SK-MEL-5 (cell line): ENCODE results near the gene FBXO3. TPM values are rescaled to one million over a fixed set of nuclear protein-coding genes. Genes with fewer than 3 reads are reported as not detected.
"Not testable (repeated sequence)": the region's sequence is repeated elsewhere in the genome, so short reads cannot be mapped to it uniquely, and the experiment has no call there.

Experiments
- DNase-seq: peaks from one replicate; pipeline ENCODE4 v3.0.0-alpha.2; 2016; ENCODE audit warnings: low read depth, low spot score
- in situ Hi-C: cut with HindIII; loops from 2 replicates; pipeline ENCODE4 v1.10.0; 2016; ENCODE audit warnings: low sequenced_read_pairs, high pct_unique_total_duplicates, low pct_unique_long_range_greater_than_20kb
- total RNA-seq: library from RNA; depleted of rRNA; stranded (reverse); fragments of >200 nt; shearing (Covaris generic); gene quantifications from 2 replicates; pipeline ENCODE4 v1.2.3, GENCODE V29; 2014

The FBXO3 gene
- total RNA-seq, 1 experiment from 2014 or later, result 40.5 TPM

GRCh38 chr11:33735271-33736147 lies 38.8 kb downstream of the FBXO3 start:
- no peak for DNase-seq
- in situ Hi-C loops, result no loop called here

- DNase-seq, result no peak
- in situ Hi-C loops, result no loop called here
Observed at GRCh38 chr11:33734441-33735270, 39.7 kb downstream of the FBXO3 start.

DNA sequence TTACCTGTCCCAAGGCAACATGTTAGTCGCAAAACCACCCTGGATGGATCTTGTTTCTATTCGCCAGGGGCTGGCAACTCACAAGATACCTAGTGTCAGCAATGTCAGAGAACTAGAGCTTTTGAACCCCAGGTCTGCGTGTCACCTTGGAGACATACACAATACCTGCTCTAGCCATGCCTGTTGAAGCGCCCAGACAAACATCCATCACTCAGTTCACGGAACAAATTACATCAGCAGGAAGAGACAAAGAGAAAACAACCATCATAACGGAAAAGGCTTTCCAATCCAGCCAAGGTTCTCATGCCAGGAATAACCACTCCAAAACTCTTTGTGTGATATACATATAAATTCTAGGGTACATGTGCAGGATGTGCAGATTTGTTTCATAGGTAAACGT lies 40.3 kb downstream of the FBXO3 start:
- no peak for DNase-seq
- in situ Hi-C loops, result no loop called here

DNA sequence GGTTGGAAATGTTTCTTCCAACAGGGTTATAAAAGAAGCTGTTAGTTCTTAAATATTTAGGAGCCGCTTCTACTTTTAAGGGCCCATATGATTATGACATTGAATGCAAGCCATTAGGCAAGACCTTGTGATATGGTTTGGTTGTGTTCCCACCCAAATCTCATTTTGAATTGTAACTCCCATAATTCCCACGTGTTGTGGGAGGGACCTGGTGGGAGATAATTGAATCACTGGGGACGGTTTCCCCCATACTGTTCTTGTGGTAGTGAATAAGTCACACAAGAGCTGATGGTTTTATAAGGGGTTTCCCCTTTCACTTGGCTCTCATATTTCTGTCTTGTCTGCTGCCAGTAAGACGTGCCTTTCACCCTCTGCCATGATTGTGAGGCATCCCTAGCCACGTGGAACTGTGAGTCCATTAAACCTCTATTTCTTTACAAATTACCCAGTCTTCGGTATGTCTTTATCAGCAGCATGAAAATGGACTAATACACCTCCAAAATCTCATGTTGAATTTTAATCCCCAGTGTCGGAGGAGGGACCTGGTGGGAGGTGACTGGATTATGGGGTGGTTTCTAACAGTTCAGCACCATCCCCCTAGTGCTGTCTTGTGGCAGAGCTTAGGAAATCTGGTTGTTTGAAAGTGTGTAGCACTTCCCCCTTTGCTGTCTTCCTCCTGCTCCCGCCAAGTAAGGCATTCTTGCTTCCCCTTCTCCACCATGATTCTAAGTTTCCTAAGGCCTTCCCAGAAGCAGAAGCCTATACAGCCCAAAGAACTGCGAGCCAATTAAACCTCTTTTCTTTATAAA lies 42.4 kb downstream of the FBXO3 start:
- in situ Hi-C loops, result no loop called here
- DNase-seq, result no peak

- DNase-seq, result no peak
- in situ Hi-C loops, result no loop called here
Observed at GRCh38 chr11:33730716-33731115, 43.6 kb downstream of the FBXO3 start.

- DNase-seq, in situ Hi-C loops: not testable (repeated sequence)
Observed at GRCh38 chr11:33729072-33729664, 45.2 kb downstream of the FBXO3 start.

GRCh38 chr11:33727539-33727938 lies 46.8 kb downstream of the FBXO3 start:
- in situ Hi-C loops, DNase-seq: not testable (repeated sequence)

GRCh38 chr11:33725496-33725895 lies 48.8 kb downstream of the FBXO3 start:
- in situ Hi-C loops, result no loop called here
- DNase-seq, result no peak

DNA sequence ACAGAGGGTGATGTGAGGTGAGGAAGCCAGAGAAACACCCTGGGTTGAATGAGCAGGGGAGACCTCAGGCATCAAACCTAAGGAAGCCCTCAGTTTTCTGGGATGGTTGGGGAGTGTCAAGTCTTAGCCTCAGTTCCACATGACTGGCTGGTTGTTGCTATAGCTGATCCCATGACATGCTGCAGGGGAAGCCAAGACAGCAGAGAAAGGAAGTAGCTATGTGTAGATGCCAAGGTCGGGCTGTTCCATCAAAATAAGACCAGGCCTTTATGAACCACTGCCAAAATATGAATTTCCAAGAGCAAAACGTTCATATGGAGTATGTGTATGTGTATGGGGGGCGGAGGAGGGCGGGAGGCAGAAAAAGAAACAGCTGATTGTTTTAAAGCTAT lies 49.7 kb downstream of the FBXO3 start:
- in situ Hi-C loops, result no loop called here
- peak; percentile 90 for DNase-seq

DNA sequence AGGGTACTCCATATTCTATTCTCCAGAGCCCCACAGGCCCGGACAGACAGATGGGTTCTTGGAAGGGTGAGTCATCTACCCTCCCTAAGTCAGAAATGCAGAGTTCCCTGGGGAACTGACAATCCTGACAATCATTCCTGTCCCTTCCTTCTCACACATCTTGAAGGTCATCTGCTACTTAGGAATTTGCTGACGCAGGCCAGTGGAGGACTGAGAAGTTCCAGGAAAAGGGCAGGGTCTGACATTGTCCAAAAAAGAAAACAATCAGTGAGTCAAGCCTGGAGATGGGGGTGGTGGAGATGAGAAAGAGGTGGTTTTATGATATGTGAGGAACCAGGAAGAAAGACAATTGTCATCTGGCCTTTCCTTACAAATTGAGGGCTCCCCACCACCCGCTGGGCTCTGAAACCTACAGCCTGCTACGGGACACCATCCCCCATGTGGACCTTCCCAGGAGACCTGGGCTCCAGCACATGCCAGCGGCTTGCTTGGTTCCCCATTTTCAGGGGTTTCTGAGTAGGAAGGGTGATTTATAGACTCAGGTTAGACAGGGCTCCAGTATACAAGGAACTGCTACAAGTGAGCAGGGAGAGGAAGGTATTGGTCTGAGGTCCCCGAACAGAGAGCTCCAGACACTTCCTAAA lies 51.0 kb downstream of the FBXO3 start:
- DNase-seq, result peak; percentile 88
- in situ Hi-C loops, result no loop called here

DNA sequence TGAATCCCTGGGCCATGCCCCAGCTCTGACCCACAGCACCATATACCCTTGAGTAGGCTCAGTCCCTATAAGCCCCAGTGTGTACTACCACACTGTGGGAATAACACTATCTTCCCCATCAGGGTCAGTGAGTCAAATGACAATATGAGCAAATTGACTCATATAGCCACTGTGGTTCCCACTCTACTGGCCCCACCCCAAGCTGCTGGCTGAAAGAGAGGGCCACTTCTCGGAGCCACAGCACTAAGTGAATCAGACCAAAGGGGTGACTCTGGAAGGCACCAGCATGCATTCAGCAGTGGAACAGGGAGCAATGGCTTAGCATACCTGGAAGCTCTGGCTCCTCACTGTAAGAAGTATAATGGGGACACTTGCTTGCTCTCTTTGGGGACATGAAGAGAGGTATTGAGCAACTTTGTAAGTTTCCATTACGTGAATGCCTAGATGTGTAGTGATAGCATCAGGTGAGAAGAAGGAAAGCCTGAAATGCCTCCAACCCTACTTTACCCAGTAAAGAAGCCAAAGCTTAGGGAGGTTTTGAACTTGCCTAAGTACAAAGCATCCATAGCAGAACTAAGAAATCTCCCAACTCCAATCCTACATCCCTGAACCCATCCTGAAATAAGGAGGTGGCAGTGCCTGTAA lies 51.6 kb downstream of the FBXO3 start:
- in situ Hi-C loops, result no loop called here
- no peak for DNase-seq

- no peak for DNase-seq
- in situ Hi-C loops, result no loop called here
Observed at GRCh38 chr11:33721984-33722383, 52.3 kb downstream of the FBXO3 start.

- DNase-seq, result peak; percentile 89
Observed at GRCh38 chr11:33721426-33721825, 52.9 kb downstream of the FBXO3 start.

GRCh38 chr11:33719587-33719986 lies 54.7 kb downstream of the FBXO3 start:
- DNase-seq, result no peak
- in situ Hi-C loops, result no loop called here

More at GRCh38 chr11:33721426-33721825, 52.9 kb downstream of the FBXO3 start:
- in situ Hi-C loops, result no loop called here

DNA sequence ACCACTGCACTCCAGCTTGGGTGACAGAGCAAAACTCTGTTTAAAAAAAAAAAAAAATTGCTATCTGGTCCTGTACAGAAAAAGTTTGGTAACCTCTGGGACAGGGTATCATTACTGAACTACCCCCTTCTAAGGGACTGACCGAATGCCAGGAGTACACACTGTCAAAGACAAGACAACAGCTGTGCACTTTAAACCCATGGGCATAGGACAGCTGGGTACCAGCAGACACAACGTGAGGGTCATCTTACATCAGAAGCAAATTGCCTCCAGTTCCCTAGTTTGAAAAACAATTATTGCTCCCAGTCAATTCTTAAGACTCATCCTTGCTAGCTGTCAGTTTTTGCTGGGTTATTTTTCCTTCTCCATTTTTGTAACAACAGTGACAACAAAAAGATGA lies 55.9 kb downstream of the FBXO3 start:
- no peak for DNase-seq
- in situ Hi-C loops, result no loop called here

- peak; percentile 65 for DNase-seq
- in situ Hi-C loops, result no loop called here
Observed at GRCh38 chr11:33716243-33716642, 58.1 kb downstream of the FBXO3 start.
